GM21515 (cell line): ENCODE data around the gene CDH4.

Experiments used
- ATAC-seq: cut with Tn5 transposase; IDR thresholded peaks from one replicate; pipeline ENCODE4 v1.9.1; 2021; ENCODE audit not compliant: unreplicated experiment

Gene CDH4

GRCh38 chr20:61821735-61822134 is 569.7 kb downstream of the CDH4 start:
- no peak for ATAC-seq

GRCh38 chr20:61822396-61822795 is 570.3 kb downstream of the CDH4 start:
- no peak for ATAC-seq

- no peak for ATAC-seq
Measured at GRCh38 chr20:61823242-61823641, 571.2 kb downstream of the CDH4 start.

GRCh38 chr20:61828891-61829290 is 576.8 kb downstream of the CDH4 start:
- no peak for ATAC-seq

GRCh38 chr20:61829526-61829925 is 577.5 kb downstream of the CDH4 start:
- ATAC-seq: no peak

- no peak for ATAC-seq
Measured at GRCh38 chr20:61830241-61830930, 578.3 kb downstream of the CDH4 start.

GRCh38 chr20:61830991-61831390 is 578.9 kb downstream of the CDH4 start:
- ATAC-seq: no peak

GRCh38 chr20:61832181-61832580 is 580.1 kb downstream of the CDH4 start:
- ATAC-seq: no peak

GRCh38 chr20:61833807-61834610 is 581.9 kb downstream of the CDH4 start:
- ATAC-seq: no peak

GRCh38 chr20:61835301-61835700 is 583.2 kb downstream of the CDH4 start:
- ATAC-seq: no peak

GRCh38 chr20:61835791-61836350 is 583.8 kb downstream of the CDH4 start:
- no peak for ATAC-seq

GRCh38 chr20:61837200-61837599 is 585.1 kb downstream of the CDH4 start:
- ATAC-seq: no peak

GRCh38 chr20:61839223-61839911 is 587.3 kb downstream of the CDH4 start:
- no peak for ATAC-seq

- no peak for ATAC-seq
Measured at GRCh38 chr20:61839912-61840778, 588.1 kb downstream of the CDH4 start.

- no peak for ATAC-seq
Measured at GRCh38 chr20:61840779-61841455, 588.9 kb downstream of the CDH4 start.

- no peak for ATAC-seq
Measured at GRCh38 chr20:61841551-61841950, 589.5 kb downstream of the CDH4 start.

- ATAC-seq: no peak
Measured at GRCh38 chr20:61841966-61842365, 589.9 kb downstream of the CDH4 start.

GRCh38 chr20:61844621-61845020 is 592.6 kb downstream of the CDH4 start:
- ATAC-seq: no peak

GRCh38 chr20:61845233-61845671 is 593.2 kb downstream of the CDH4 start:
- no peak for ATAC-seq

GRCh38 chr20:61846074-61846473 is 594.0 kb downstream of the CDH4 start:
- ATAC-seq: no peak
